Esophagus muscularis mucosa (tissue), 4 donors: ENCODE results near the gene METTL26.

Experiments
- CTCF ChIP-seq, 3 experiments: fragments of 200-600 bp in 2 of 3; fragments of 450-650 bp in 1 of 3; sonication (generic) in 2 of 3; IDR thresholded peaks; one replicate each; pipeline ENCODE4 v1.5.1; 2017 to 2019; ENCODE audit warnings: antibody characterized with exemption in 3 of 3, mild to moderate bottlenecking in 2 of 3, moderate library complexity in 1 of 3
- EP300 ChIP-seq: sonication (generic); formaldehyde crosslinking; IDR thresholded peaks from one replicate; pipeline ENCODE4 v1.6.1; 2017; ENCODE audit warnings: antibody characterized with exemption
- POLR2A ChIP-seq: fragments of 450-650 bp; IDR thresholded peaks from one replicate; pipeline ENCODE4 v1.6.1; 2017; ENCODE audit warnings: antibody characterized with exemption, moderate library complexity, mild to moderate bottlenecking, low read depth
- POLR2AphosphoS5 ChIP-seq, 2 donors: sonication (generic); formaldehyde crosslinking; IDR thresholded peaks; one replicate each; pipeline ENCODE4 v1.6.1; 2017; ENCODE audit warnings: antibody characterized with exemption in 2 of 2

- TF ChIP-seq CTCF (IDR thresholded peaks at IDR 0.05): no peak
- no peak for TF ChIP-seq POLR2A
- TF ChIP-seq EP300: no peak
- no peak for TF ChIP-seq POLR2AphosphoS5 (IDR thresholded peaks at IDR 0.05)
Measured at GRCh38 chr16:586047-586644, 50.0 kb downstream of the METTL26 start.
